T47D (cell line): ENCODE data around the gene PCDHGB5.
"Not testable (repeated sequence)": the region's sequence is repeated elsewhere in the genome, so short reads cannot be mapped to it uniquely, and the experiment has no call there.

ENCODE experiments used
- DNase-seq, 2 experiments: peaks; one replicate each; pipeline versions ENCODE4 v3.0.0 to v3.0.0-alpha.2; 2011 to 2012; ENCODE audit warnings: low read depth in 1 of 2, low spot score in 1 of 2
- JUND ChIP-seq: IDR thresholded peaks from 2 replicates; pipeline ENCODE4 v1.6.1; 2012; ENCODE audit warnings: low read depth
- in situ Hi-C: cut with HindIII; loops from 2 replicates; pipeline ENCODE4 v1.10.0; 2016; ENCODE audit warnings: low sequenced_read_pairs, low pct_unique_long_range_greater_than_20kb

Gene PCDHGB5

GRCh38 chr5:141397756-141398551, at the start of gene PCDHGB5:
Gene PCDHGB5 (plus strand): TSS chr5:141397947. CDS start chr5:141398128, 181 bp downstream.
- peak; percentile 85 to 93 for DNase-seq
- in situ Hi-C loops = not testable (repeated sequence)

GRCh38 chr5:141349917-141350619, 47.7 kb upstream of the PCDHGB5 start, which contains the start of gene PCDHGB1:
Gene PCDHGB1 (plus strand): TSS chr5:141350099. CDS start chr5:141350261, 162 bp downstream.
- in situ Hi-C loops = no loop called here
- no peak for TF ChIP-seq JUND

GRCh38 chr5:141351591-141351990, 46.2 kb upstream of the PCDHGB5 start:
- no peak for DNase-seq
- in situ Hi-C loops = no loop called here
- no peak for TF ChIP-seq JUND

More at GRCh38 chr5:141349917-141350619, 47.7 kb upstream of the PCDHGB5 start, which contains the start of gene PCDHGB1:
- DNase-seq = peak; percentile 95 to 96

- in situ Hi-C loops = no loop called here
- DNase-seq = no peak
- no peak for TF ChIP-seq JUND
Measured at GRCh38 chr5:141354900-141355469, 42.8 kb upstream of the PCDHGB5 start, which contains the start of gene PCDHGA4. Gene PCDHGA4 (plus strand): TSS chr5:141355021. CDS start chr5:141355108, 87 bp downstream.

- in situ Hi-C loops = no loop called here
- TF ChIP-seq JUND = no peak
- no peak for DNase-seq
Measured at GRCh38 chr5:141355641-141356040, 42.1 kb upstream of the PCDHGB5 start.

GRCh38 chr5:141356133-141356532, 41.6 kb upstream of the PCDHGB5 start:
- no peak for TF ChIP-seq JUND
- in situ Hi-C loops = no loop called here
- no peak for DNase-seq

GRCh38 chr5:141356950-141357349, 40.8 kb upstream of the PCDHGB5 start:
- in situ Hi-C loops = no loop called here
- DNase-seq = no peak
- TF ChIP-seq JUND = no peak

GRCh38 chr5:141359790-141360426, 37.8 kb upstream of the PCDHGB5 start, which contains the start of gene PCDHGB2:
Gene PCDHGB2 (plus strand): TSS chr5:141359994. CDS start chr5:141360136, 142 bp downstream.
- no peak for TF ChIP-seq JUND
- in situ Hi-C loops = no loop called here
- peak; percentile 81 for DNase-seq

GRCh38 chr5:141360685-141361084, 37.1 kb upstream of the PCDHGB5 start:
- in situ Hi-C loops = no loop called here
- DNase-seq = no peak
- no peak for TF ChIP-seq JUND

GRCh38 chr5:141362719-141363118, 35.0 kb upstream of the PCDHGB5 start:
- no peak for TF ChIP-seq JUND
- DNase-seq = no peak
- in situ Hi-C loops = no loop called here

GRCh38 chr5:141363952-141364660, 33.6 kb upstream of the PCDHGB5 start, which contains the start of gene PCDHGA5:
Gene PCDHGA5 (plus strand): TSS chr5:141364162. CDS start chr5:141364331, 169 bp downstream.
- in situ Hi-C loops = no loop called here
- DNase-seq = peak in 1 of 2 experiments; percentile 50
- no peak for TF ChIP-seq JUND
